HG03159 (cell line): ENCODE results near the gene PSENEN.

Experiments used
- ATAC-seq: cut with Tn5 transposase; IDR thresholded peaks from one replicate; pipeline ENCODE4 v1.9.1; 2021; ENCODE audit warnings: mild to moderate bottlenecking, moderate library complexity; ENCODE audit not compliant: unreplicated experiment

Gene PSENEN

GRCh38 chr19:35750167-35750566 is 4.7 kb downstream of the PSENEN start:
- ATAC-seq: no peak

- ATAC-seq: no peak
Observed at GRCh38 chr19:35751839-35752745, 6.6 kb downstream of the PSENEN start.

GRCh38 chr19:35752746-35753350 is 7.4 kb downstream of the PSENEN start:
- ATAC-seq: no peak

- ATAC-seq: no peak
Observed at GRCh38 chr19:35753634-35754369, 8.4 kb downstream of the PSENEN start.

- ATAC-seq: no peak
Observed at GRCh38 chr19:35754370-35755130, 9.1 kb downstream of the PSENEN start.

- ATAC-seq: no peak
Observed at GRCh38 chr19:35755131-35755549, 9.7 kb downstream of the PSENEN start.

GRCh38 chr19:35755550-35756376 is 10.3 kb downstream of the PSENEN start:
- ATAC-seq: no peak

GRCh38 chr19:35756377-35757230 is 11.2 kb downstream of the PSENEN start, which contains the start of gene HSPB6:
Gene HSPB6 (minus strand): TSS chr19:35757029. CDS start chr19:35757008, 21 bp downstream.
- ATAC-seq: no peak

GRCh38 chr19:35757231-35757748 is 11.8 kb downstream of the PSENEN start:
- ATAC-seq: no peak

- peak; percentile 93 for ATAC-seq
Observed at GRCh38 chr19:35757749-35758608, 12.5 kb downstream of the PSENEN start, which contains the start of gene PROSER3. Gene PROSER3 (plus strand): TSS chr19:35758176. CDS start chr19:35758216, 40 bp downstream.

GRCh38 chr19:35759697-35760096 is 14.2 kb downstream of the PSENEN start:
- ATAC-seq: no peak

GRCh38 chr19:35760711-35761349 is 15.4 kb downstream of the PSENEN start:
- no peak for ATAC-seq

- no peak for ATAC-seq
Observed at GRCh38 chr19:35764432-35765315, 19.2 kb downstream of the PSENEN start.

- ATAC-seq: no peak
Observed at GRCh38 chr19:35766571-35767104, 21.2 kb downstream of the PSENEN start.

GRCh38 chr19:35767288-35768081 is 22.0 kb downstream of the PSENEN start:
- ATAC-seq: no peak
